Fibroblast of the aortic adventitia (primary cell): ENCODE measurements around the gene FOXP1. TPM values are rescaled to one million over a fixed set of nuclear protein-coding genes. Genes with fewer than 3 reads are reported as not detected.

Experiments used
- DNase-seq: peaks from one replicate; pipeline ENCODE4 v3.0.0-alpha.2; 2010; ENCODE audit warnings: low read depth
- H3K4me3 ChIP-seq: 2 replicates; pipeline ENCODE4 v1.5.1; 2011; ENCODE audit warnings: low read depth, mild to moderate bottlenecking, control low read depth, low read length, moderate library complexity
- CTCF ChIP-seq: IDR thresholded peaks from 2 replicates; pipeline ENCODE4 v1.5.1; 2011; ENCODE audit warnings: mild to moderate bottlenecking, low read length, control low read depth, inconsistent platforms; ENCODE audit not compliant: insufficient read depth
- total RNA-seq: library from RNA; depleted of rRNA; stranded (reverse); fragments of >200 nt; gene quantifications from 2 replicates; pipeline ENCODE4 v1.2.3, GENCODE V29; 2012; ENCODE audit warnings: low replicate concordance

FOXP1 gene
- total RNA-seq, 1 donor = 115 TPM

- no peak for TF ChIP-seq CTCF
- no peak overlapping the region for H3K4me3 ChIP-seq
- peak; percentile 90 for DNase-seq
Measured at GRCh38 chr3:71369701-71370391, 213.7 kb downstream of the FOXP1 start.

- DNase-seq = no peak
- no peak overlapping the region for H3K4me3 ChIP-seq
- TF ChIP-seq CTCF = no peak
Measured at GRCh38 chr3:71366988-71367604, 216.4 kb downstream of the FOXP1 start.

GRCh38 chr3:71361334-71361890 is 222.1 kb downstream of the FOXP1 start:
- H3K4me3 ChIP-seq = no peak overlapping the region
- DNase-seq = no peak
- TF ChIP-seq CTCF = no peak

- no peak for TF ChIP-seq CTCF
- no peak overlapping the region for H3K4me3 ChIP-seq
- DNase-seq = no peak
Measured at GRCh38 chr3:71360764-71361163, 222.8 kb downstream of the FOXP1 start.

- DNase-seq = no peak
- no peak for TF ChIP-seq CTCF
- no peak overlapping the region for H3K4me3 ChIP-seq
Measured at GRCh38 chr3:71360180-71360579, 223.3 kb downstream of the FOXP1 start.

GRCh38 chr3:71358243-71358642 is 225.3 kb downstream of the FOXP1 start:
- no peak for DNase-seq
- no peak for TF ChIP-seq CTCF
- no peak overlapping the region for H3K4me3 ChIP-seq
